H1 (cell line): Measurements from ENCODE around the gene CNTD1. TPM values are rescaled to one million over a fixed set of nuclear protein-coding genes. Genes with fewer than 3 reads are reported as not detected.

Experiments
- CTCF ChIA-PET: fragments of 300-600 bp; sonication (Branson Sonifier 250); formaldehyde crosslinking; loops from one replicate; lab custom pipeline; 2021; ENCODE audit not compliant: partially characterized antibody; lab: Charles Lee
- POLR2A ChIA-PET: fragments of 300-600 bp; sonication (Branson Sonifier 250); formaldehyde crosslinking; loops from one replicate; lab custom pipeline; 2021; ENCODE audit warnings: inconsistent platforms; ENCODE audit not compliant: partially characterized antibody; lab: Charles Lee
- DNase-seq, 2 experiments: peaks; one replicate each; pipeline versions ENCODE4 v3.0.0 to v3.0.0-alpha.2; 2010 to 2022; ENCODE audit warnings: low spot score in 2 of 2, low read depth in 1 of 2, mixed read lengths in 1 of 2
- FAIRE-seq: peaks from 2 replicates; lab custom pipeline; 2011; peaks lifted over from hg19 to GRCh38; lab: Jason Lieb, UNC
- H2AFZ ChIP-seq: 2 replicates; pipeline ENCODE4 v1.8.1; 2012; ENCODE audit warnings: low read length, inconsistent platforms
- H2AK5ac ChIP-seq: 2 replicates; pipeline ENCODE4 v1.6.1; 2013; ENCODE audit warnings: low read depth, low read length
- H2BK120ac ChIP-seq: replicated peaks from 2 replicates; pipeline ENCODE3; 2013; ENCODE audit warnings: low read depth, low read length, inconsistent platforms
- H2BK12ac ChIP-seq: 2 replicates; pipeline ENCODE4 v1.6.1; 2013; ENCODE audit warnings: low read depth, low read length
- H2BK15ac ChIP-seq: 2 replicates; pipeline ENCODE4 v1.6.1; 2013; ENCODE audit warnings: low read length
- H2BK20ac ChIP-seq: 2 replicates; pipeline ENCODE4 v1.6.1; 2013; ENCODE audit warnings: low read length
- H2BK5ac ChIP-seq: 2 replicates; pipeline ENCODE4 v1.6.1; 2013; ENCODE audit warnings: low read depth, low read length
- H3K14ac ChIP-seq: 2 replicates; pipeline ENCODE4 v1.6.1; 2013; ENCODE audit warnings: inconsistent platforms; ENCODE audit not compliant: insufficient read length
- H3K18ac ChIP-seq: 2 replicates; pipeline ENCODE4 v1.6.1; 2013; ENCODE audit warnings: low read length; ENCODE audit errors: extremely low read depth
- H3K23ac ChIP-seq: 2 replicates; pipeline ENCODE4 v1.6.1; 2013; ENCODE audit warnings: inconsistent platforms; ENCODE audit not compliant: insufficient read length
- H3K23me2 ChIP-seq: 2 replicates; pipeline ENCODE4 v1.6.1; 2013; ENCODE audit warnings: low read depth, low read length
- H3K27ac ChIP-seq: 2 replicates; pipeline ENCODE4 v1.6.1; 2011; ENCODE audit warnings: low read depth, low read length, inconsistent platforms
- H3K27me3 ChIP-seq, 4 experiments: replicated peaks in 1 of 4; 1 replicate in 1 of 4; 2 replicates in 3 of 4; pipeline versions ENCODE4 v1.6.1 to v1.8.1; 2011 to 2013; ENCODE audit warnings: low read length in 3 of 4, mild to moderate bottlenecking in 3 of 4, inconsistent platforms in 2 of 4, mixed read lengths in 2 of 4, moderate library complexity in 1 of 4; ENCODE audit not compliant: control insufficient read depth in 3 of 4, insufficient read depth in 3 of 4; ENCODE audit errors: extremely low read depth in 1 of 4
- H3K36me3 ChIP-seq, 4 experiments: 2 replicates each; pipeline versions ENCODE4 v1.6.1 to v1.8.1; 2011 to 2013; ENCODE audit warnings: mild to moderate bottlenecking in 4 of 4, low read length in 3 of 4, moderate library complexity in 2 of 4, control low read depth in 1 of 4, inconsistent platforms in 1 of 4; ENCODE audit not compliant: insufficient read depth in 4 of 4, control insufficient read depth in 2 of 4
- H3K4ac ChIP-seq: replicated peaks from 2 replicates; pipeline ENCODE3; 2013; ENCODE audit warnings: low read length, low read depth, mixed read lengths, inconsistent platforms; ENCODE audit not compliant: insufficient read length
- H3K4me1 ChIP-seq, 4 experiments: replicated peaks in 1 of 4; 1 replicate in 1 of 4; 2 replicates in 3 of 4; pipeline versions ENCODE4 v1.6.1 to v1.8.1; 2011 to 2013; ENCODE audit warnings: low read length in 3 of 4, inconsistent platforms in 2 of 4, mixed read lengths in 1 of 4; ENCODE audit not compliant: insufficient read depth in 4 of 4, control insufficient read depth in 3 of 4
- H3K4me2 ChIP-seq, 2 experiments: 2 replicates each; pipeline versions ENCODE4 v1.6.1 to v1.8.1; 2011 to 2013; ENCODE audit warnings: low read depth in 2 of 2, low read length in 2 of 2, control low read depth in 1 of 2, inconsistent platforms in 1 of 2, mild to moderate bottlenecking in 1 of 2; ENCODE audit not compliant: insufficient read depth in 1 of 2
- H3K4me3 ChIP-seq, 4 experiments: fragments of 200-600, 300-600 bp in 1 of 4; sonication (generic), shearing (Covaris generic), sonication (Bioruptor Twin) in 1 of 4; 2 replicates each; pipeline versions ENCODE4 v1.5.1 to v1.8.1; 2011 to 2016; ENCODE audit warnings: low read length in 4 of 4, low read depth in 3 of 4, control low read depth in 2 of 4, inconsistent platforms in 2 of 4, mild to moderate bottlenecking in 2 of 4, mixed read lengths in 1 of 4, moderate library complexity in 1 of 4; ENCODE audit not compliant: insufficient read depth in 2 of 4; ENCODE audit errors: extremely low read depth in 1 of 4
- H3K56ac ChIP-seq: replicated peaks from 2 replicates; pipeline ENCODE3; 2013; ENCODE audit warnings: low read depth, mild to moderate bottlenecking, mixed read lengths, low read length, inconsistent platforms; ENCODE audit not compliant: insufficient read length
- H3K79me1 ChIP-seq: 2 replicates; pipeline ENCODE4 v1.6.1; 2013; ENCODE audit warnings: low read depth, low read length, control low read depth
- H3K79me2 ChIP-seq, 2 experiments: 2 replicates each; pipeline versions ENCODE4 v1.6.1 to v1.8.1; 2012 to 2013; ENCODE audit warnings: low read length in 2 of 2, mild to moderate bottlenecking in 2 of 2, inconsistent platforms in 1 of 2; ENCODE audit not compliant: insufficient read depth in 2 of 2, control insufficient read depth in 1 of 2
- H3K9ac ChIP-seq, 4 experiments: replicated peaks in 1 of 4; 1 replicate in 1 of 4; 2 replicates in 3 of 4; pipeline versions ENCODE4 v1.6.1 to v1.8.1; 2011 to 2013; ENCODE audit warnings: low read depth in 3 of 4, low read length in 3 of 4, control low read depth in 2 of 4, mild to moderate bottlenecking in 2 of 4, moderate library complexity in 2 of 4, inconsistent platforms in 1 of 4; ENCODE audit errors: extremely low read depth in 1 of 4
- H3K9me3 ChIP-seq, 2 experiments: 2 replicates each; pipeline versions ENCODE4 v1.6.1 to v1.8.1; 2012 to 2013; ENCODE audit warnings: mild to moderate bottlenecking in 2 of 2, moderate library complexity in 2 of 2, control low read depth in 1 of 2, inconsistent platforms in 1 of 2, low read depth in 1 of 2, low read length in 1 of 2, mixed read lengths in 1 of 2; ENCODE audit not compliant: insufficient read depth in 2 of 2
- H4K20me1 ChIP-seq, 2 experiments: replicated peaks in 1 of 2; 2 replicates each; pipeline versions ENCODE3 to v1.8.1; 2011 to 2013; ENCODE audit warnings: inconsistent platforms in 2 of 2, low read length in 2 of 2, mild to moderate bottlenecking in 1 of 2; ENCODE audit not compliant: insufficient read depth in 2 of 2, control insufficient read depth in 1 of 2
- H4K5ac ChIP-seq: 2 replicates; pipeline ENCODE4 v1.6.1; 2013; ENCODE audit warnings: low read length, low read depth, mixed read lengths, inconsistent platforms; ENCODE audit not compliant: insufficient read length
- H4K8ac ChIP-seq: 2 replicates; pipeline ENCODE4 v1.8.0; 2013; ENCODE audit warnings: mild to moderate bottlenecking, moderate library complexity, low read length, inconsistent platforms; ENCODE audit not compliant: insufficient read depth; ENCODE audit errors: extremely low read depth
- H4K91ac ChIP-seq: replicated peaks from 2 replicates; pipeline ENCODE3; 2013; ENCODE audit warnings: low read length, mixed read lengths, inconsistent platforms; ENCODE audit not compliant: insufficient read length
- FOSL1 ChIP-seq: IDR thresholded peaks from 2 replicates; pipeline ENCODE4 v1.6.1; 2011; ENCODE audit warnings: mild to moderate bottlenecking, low read depth, low read length, moderate library complexity; ENCODE audit not compliant: insufficient read depth
- KDM5A ChIP-seq: fragments of 200-600 bp; IDR thresholded peaks from 2 replicates; pipeline ENCODE4 v1.7.1; 2012; ENCODE audit warnings: mild to moderate bottlenecking, low read length, inconsistent platforms, mixed read lengths
- POU5F1 ChIP-seq: IDR thresholded peaks from 2 replicates; pipeline ENCODE4 v1.6.1; 2011; ENCODE audit warnings: low read depth, mild to moderate bottlenecking, low read length, moderate library complexity
- RBBP5 ChIP-seq: IDR thresholded peaks from 2 replicates; pipeline ENCODE4 v1.7.1; 2012; ENCODE audit warnings: low read depth, mild to moderate bottlenecking, inconsistent platforms, low read length, moderate library complexity, borderline replicate concordance
- RFX5 ChIP-seq: IDR thresholded peaks from 2 replicates; pipeline ENCODE4 v1.6.1; 2011; ENCODE audit warnings: low read depth, low read length, improper control_type of control experiment, borderline replicate concordance
- TCF12 ChIP-seq: IDR thresholded peaks from 2 replicates; pipeline ENCODE4 v1.6.1; 2011; ENCODE audit warnings: low read depth, mild to moderate bottlenecking, low read length
- USF2 ChIP-seq: IDR thresholded peaks from 2 replicates; pipeline ENCODE4 v1.6.1; 2011; ENCODE audit warnings: low read length, improper control_type of control experiment
- WGBS, 2 experiments: shearing (Covaris generic) in 1 of 2; methylation state at CpG; one replicate each; pipeline versions ENCODE4 v1.1.6 to v1.1.7; 2013 to 2015; ENCODE audit warnings: low lambda C conversion rate in 2 of 2, mixed read lengths in 2 of 2, inconsistent platforms in 1 of 2, low coverage in 1 of 2, missing lambda C conversion rate in 1 of 2; ENCODE audit not compliant: insufficient replicate concordance in 2 of 2, insufficient coverage in 1 of 2, insufficient read length in 1 of 2; ENCODE audit errors: extremely low coverage in 1 of 2, missing lambda C conversion rate in 1 of 2; 5-methylcytosine and 5-hydroxymethylcytosine counted together
- polyA plus RNA-seq, 7 experiments: library from polyadenylated mRNA; depleted of rRNA in 3 of 7; stranded (reverse) in 5 of 7; unstranded in 2 of 7; fragments of >200 nt in 5 of 7; fragments of 200-250 nt in 2 of 7; gene quantifications; 1 replicate in 5 of 7; 2 replicates in 1 of 7; 4 replicates in 1 of 7; pipeline versions ENCODE4 v1.2.1 to v1.2.3, GENCODE V29; 2011 to 2013; ENCODE audit warnings: missing spikeins in 2 of 7, mixed read lengths in 2 of 7
- total RNA-seq: library from RNA; stranded (reverse); fragmentation: NEBNext Ultra II Directional; extraction: Animal tissue kit (Norgen Biotek cat#: 25700); gene quantifications from 2 replicates; pipeline ENCODE4 v1.2.1, GENCODE V29; 2021

Gene CNTD1
- total and polyA plus RNA-seq, 2 of the 8 experiments (the other 6 are each of a cell fraction or from before 2014, with no cell fraction given), result not detected

GRCh38 chr17:42809250-42809649 is 10.6 kb downstream of the CNTD1 start:
- H3K18ac ChIP-seq, result no peak overlapping the region
- H2BK12ac ChIP-seq, result no peak overlapping the region
- ChIA-PET CTCF (interaction anchor here (4.3 kb wide), 1 partner anchor 10 kb away, joined by 24 read pairs; no protein-coding TSS in a partner anchor), POLR2A (interaction anchor here (0.7 kb wide), 2 partner anchors 13 to 68 kb away, joined by 3 read pairs; no protein-coding TSS in a partner anchor)
- FAIRE-seq, result no peak
- H3K9ac ChIP-seq, result no peak overlapping the region
- H2BK15ac ChIP-seq, result no peak overlapping the region
- 94% methylated on average over 3 of the region's 3 CpGs; no CpG with 5 or more reads in 1 of the 2 experiments for WGBS, 2 experiments
- H2BK20ac ChIP-seq, result no peak overlapping the region
- H3K27ac ChIP-seq, result no peak overlapping the region
- no peak overlapping the region for H2AK5ac ChIP-seq
- H3K9me3 ChIP-seq, result no peaks in the 10 kb centered on the region
- no peak for TF ChIP-seq FOSL1
- TF ChIP-seq KDM5A, result no peak
- no peak for TF ChIP-seq RBBP5
- no peak for TF ChIP-seq USF2
- TF ChIP-seq TCF12, result no peak
- TF ChIP-seq POU5F1, result no peak
- no peak for TF ChIP-seq RFX5
- H3K27me3 ChIP-seq, result peaks cover 0 to 1% (median 0%) of the 10 kb centered on the region in 4 experiments; a peak in 1 of 7 replicates
- H3K4me3 ChIP-seq, result no peak overlapping the region
- H3K36me3 ChIP-seq, result peaks cover 3 to 23% (median 15%) of the 10 kb centered on the region in 4 experiments; a peak in 7 of 8 replicates
- H4K5ac ChIP-seq, result no peak overlapping the region
- H3K79me1 ChIP-seq, result no peaks in the 10 kb centered on the region
- H3K4me2 ChIP-seq, result no peak overlapping the region
- no peak for DNase-seq
- H3K4ac ChIP-seq, result no peak overlapping the region
- no peak overlapping the region for H4K8ac ChIP-seq
- no peaks in the 10 kb centered on the region for H3K79me2 ChIP-seq
- H3K56ac ChIP-seq, result no peak overlapping the region
- H2BK5ac ChIP-seq, result no peak overlapping the region
- H2BK120ac ChIP-seq, result no peak overlapping the region
- no peak overlapping the region for H3K14ac ChIP-seq
- no peak overlapping the region for H3K23ac ChIP-seq
- H3K4me1 ChIP-seq, result no peaks in the 10 kb centered on the region
- H2AFZ ChIP-seq, result no peak overlapping the region
- no peaks in the 10 kb centered on the region for H3K23me2 ChIP-seq
- H4K91ac ChIP-seq, result no peak overlapping the region
- no peaks in the 10 kb centered on the region for H4K20me1 ChIP-seq
